Measurements from ENCODE around the gene IL2RA.
"Not testable (repeated sequence)": the region's sequence is repeated elsewhere in the genome, so short reads cannot be mapped to it uniquely, and the experiment has no call there.

IL2RA gene

GRCh38 chr10:6062101-6062771 lies at the start of gene IL2RA:
Gene IL2RA, minus strand, starts transcription at chr10:6062367. Its CDS starts 216 bp downstream, at chr10:6062151.
- DNase-seq, result peak; percentile 85

GRCh38 chr10:6110136-6110535 lies 48.0 kb upstream of the IL2RA start:
- no peak for DNase-seq

GRCh38 chr10:6109444-6109775 lies 47.2 kb upstream of the IL2RA start:
- no peak for DNase-seq

- DNase-seq, result no peak
Measured at GRCh38 chr10:6108631-6109443, 46.7 kb upstream of the IL2RA start.

- no peak for DNase-seq
Measured at GRCh38 chr10:6108072-6108471, 45.9 kb upstream of the IL2RA start.

GRCh38 chr10:6107616-6108015 lies 45.4 kb upstream of the IL2RA start:
- not testable (repeated sequence) for DNase-seq

GRCh38 chr10:6103591-6103990 lies 41.4 kb upstream of the IL2RA start:
- no peak for DNase-seq

- no peak for DNase-seq
Measured at GRCh38 chr10:6102128-6102527, 40.0 kb upstream of the IL2RA start.

- no peak for DNase-seq
Measured at GRCh38 chr10:6101181-6101580, 39.0 kb upstream of the IL2RA start.

- no peak for DNase-seq
Measured at GRCh38 chr10:6100370-6100769, 38.2 kb upstream of the IL2RA start.

GRCh38 chr10:6098156-6098555 lies 36.0 kb upstream of the IL2RA start:
- no peak for DNase-seq

- DNase-seq, result no peak
Measured at GRCh38 chr10:6097063-6097462, 34.9 kb upstream of the IL2RA start.

GRCh38 chr10:6095810-6096570 lies 33.8 kb upstream of the IL2RA start:
- DNase-seq, result no peak

GRCh38 chr10:6092731-6093130 lies 30.6 kb upstream of the IL2RA start:
- DNase-seq, result no peak

GRCh38 chr10:6091630-6092029 lies 29.5 kb upstream of the IL2RA start:
- DNase-seq, result no peak

GRCh38 chr10:6089334-6090219 lies 27.4 kb upstream of the IL2RA start:
- DNase-seq, result no peak

GRCh38 chr10:6088721-6089333 lies 26.7 kb upstream of the IL2RA start, which contains the start of gene RBM17:
Gene RBM17, plus strand, starts transcription at chr10:6089034. Its CDS starts 8,032 bp downstream, at chr10:6097066.
- peak; percentile 98 for DNase-seq

GRCh38 chr10:6086375-6087233 lies 24.4 kb upstream of the IL2RA start:
- DNase-seq, result peak; percentile 94

- DNase-seq, result peak; percentile 83
Measured at GRCh38 chr10:6083523-6084475, 21.6 kb upstream of the IL2RA start.
